ENCODE results near the gene S100A5.

The S100A5 gene

DNA sequence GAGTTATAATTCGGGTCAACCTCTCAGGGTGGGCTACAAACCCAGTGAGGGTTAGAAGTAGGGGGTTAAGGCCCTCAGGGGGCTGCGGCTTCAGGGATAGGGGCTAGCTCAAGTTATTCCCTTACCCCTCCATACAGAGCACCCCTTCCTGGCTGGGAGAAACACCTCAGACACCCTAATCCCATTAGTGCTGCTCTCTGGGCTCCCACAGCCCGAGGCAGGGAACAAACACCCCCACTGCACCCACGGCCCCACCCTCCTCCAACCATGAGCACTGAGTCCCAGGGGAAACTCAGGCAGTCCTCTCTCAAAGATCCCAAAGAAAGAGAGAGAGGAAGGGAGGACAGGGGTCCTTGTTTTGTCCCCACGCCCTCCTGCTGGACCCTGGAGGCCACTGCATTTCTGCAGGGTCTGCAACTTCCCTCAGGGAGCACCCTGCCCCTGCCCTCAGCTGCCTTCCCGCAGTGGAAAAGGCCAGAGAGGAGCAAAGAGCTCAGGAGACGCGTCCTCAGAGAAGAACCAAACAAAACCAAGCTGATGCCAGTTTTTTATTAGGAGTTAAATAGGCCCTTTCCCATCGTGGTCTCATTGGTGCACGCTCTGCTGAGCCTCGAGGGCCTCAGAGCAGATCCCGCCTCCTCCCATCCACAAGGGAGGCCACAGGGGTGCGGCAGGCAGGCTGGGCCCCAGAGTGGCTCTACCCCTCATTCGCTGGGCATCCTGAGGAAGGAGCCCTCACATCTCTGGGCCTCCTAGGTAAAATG is 6.2 kb upstream of the S100A5 start:
- FAIRE-seq = no peak

DNA sequence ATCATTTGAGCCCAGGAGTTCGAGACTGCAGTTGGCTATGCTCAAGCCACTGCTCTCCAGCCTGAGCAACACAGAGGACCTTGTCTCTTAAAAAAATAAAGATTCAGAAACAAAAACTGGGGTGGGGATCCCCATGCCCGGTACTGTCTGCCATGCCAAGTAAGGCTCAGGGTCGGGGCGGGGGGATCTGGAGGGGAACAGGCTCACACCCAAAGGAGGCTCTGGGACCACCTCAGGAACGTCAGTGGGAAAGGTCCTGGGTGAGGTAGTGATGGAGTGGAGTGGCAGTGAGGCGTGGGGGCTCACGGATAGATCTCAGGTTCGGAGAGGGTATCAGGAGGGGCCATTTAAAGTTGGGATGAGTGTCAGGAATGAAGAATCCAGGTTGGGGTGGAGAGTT is 5.6 kb upstream of the S100A5 start:
- no peak for FAIRE-seq

DNA sequence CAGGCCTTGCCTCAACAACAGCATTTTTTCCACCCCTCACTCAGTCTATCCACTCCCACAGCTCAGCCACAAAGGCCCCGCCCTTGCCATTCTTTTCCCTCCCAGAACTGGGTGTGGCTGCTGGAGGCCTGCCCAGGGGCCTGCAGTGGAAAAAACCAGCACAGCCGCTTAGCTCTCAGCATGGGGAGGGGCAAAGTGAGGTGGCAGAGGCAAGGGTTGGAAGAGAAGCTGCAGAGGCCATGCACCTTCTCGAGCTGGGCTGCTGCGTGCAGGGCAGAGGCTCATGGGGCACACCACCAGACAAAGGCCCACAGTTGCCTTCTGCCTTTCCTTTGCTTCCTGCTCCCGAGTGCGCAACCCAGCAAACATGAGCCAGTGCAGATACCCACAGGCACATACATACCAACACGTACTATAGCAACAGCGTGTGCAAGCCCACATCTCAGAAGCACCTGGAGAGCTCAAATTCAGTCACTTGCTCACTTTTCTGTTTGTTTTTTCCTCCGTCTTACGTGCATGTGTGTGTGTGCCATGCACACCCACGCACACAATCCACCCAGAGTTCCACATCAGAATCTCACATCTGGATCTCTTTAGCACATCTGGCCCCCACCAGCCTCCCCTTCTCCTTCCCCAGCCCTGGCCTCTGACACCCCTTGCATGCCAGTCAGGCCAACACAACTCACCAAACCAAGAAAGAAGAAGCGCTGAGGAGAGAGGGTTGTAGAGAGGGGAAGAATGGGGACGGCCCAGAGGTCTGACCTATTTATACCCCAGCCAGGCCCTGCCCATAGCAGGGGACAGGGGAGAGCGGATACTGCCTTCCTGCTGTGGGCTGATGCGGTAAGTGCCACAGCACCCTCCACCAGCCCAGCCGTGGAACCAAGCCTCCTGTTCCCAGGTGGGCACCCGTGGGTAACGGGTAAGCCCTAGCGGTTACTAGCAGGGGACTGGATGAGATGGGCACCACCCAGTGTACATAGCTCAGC is 4.6 kb upstream of the S100A5 start, which contains the start of gene S100A4:
TSS of gene S100A4 (minus strand) at position 740 of the 989 bp plus-strand sequence. CDS start 1,012 bp downstream, outside the sequence.
- FAIRE-seq = no peak

DNA sequence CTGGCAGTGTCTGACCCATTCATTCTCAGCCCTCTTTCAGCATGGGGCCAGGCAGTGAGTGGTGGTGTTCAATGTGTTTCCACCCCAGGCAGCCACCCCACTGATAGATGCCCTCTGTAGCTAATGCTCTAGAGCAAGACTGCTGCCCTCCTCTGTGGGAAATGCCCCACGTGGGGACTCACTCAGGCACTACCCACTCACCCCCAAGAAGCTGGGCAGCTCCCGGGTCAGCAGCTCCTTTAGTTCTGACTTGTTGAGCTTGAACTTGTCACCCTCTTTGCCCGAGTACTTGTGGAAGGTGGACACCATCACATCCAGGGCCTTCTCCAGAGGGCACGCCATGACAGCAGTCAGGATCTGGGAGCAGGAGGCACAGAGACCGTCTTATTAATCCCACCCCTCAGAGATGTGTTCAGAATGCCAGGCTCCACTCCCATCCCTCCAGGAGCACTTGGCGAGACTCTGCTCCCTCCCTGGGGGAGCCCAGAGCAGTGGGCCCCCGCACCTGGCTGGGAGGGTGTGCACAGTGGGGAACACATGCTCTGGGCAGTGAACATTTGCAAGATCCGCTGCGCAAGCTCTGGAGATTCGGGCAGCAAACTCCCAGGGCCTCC is 3.8 kb upstream of the S100A5 start:
- no peak for FAIRE-seq

DNA sequence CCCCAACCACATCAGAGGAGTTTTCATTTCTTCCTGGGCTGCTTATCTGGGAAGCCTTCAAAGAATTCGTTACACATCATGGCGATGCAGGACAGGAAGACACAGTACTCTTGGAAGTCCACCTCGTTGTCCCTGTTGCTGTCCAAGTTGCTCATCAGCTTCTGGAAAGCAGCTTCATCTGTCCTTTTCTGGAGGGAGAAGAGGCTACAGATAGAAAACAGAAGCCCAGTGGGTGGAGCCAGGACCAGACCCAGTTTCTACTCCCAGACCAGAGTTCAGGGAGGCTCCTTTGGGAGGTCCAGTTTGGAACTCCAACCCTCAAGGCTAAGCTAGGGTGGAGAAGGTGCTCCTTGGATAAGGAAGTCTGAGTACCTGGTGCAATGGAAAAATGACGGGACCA is 3.0 kb upstream of the S100A5 start:
- no peak for FAIRE-seq

DNA sequence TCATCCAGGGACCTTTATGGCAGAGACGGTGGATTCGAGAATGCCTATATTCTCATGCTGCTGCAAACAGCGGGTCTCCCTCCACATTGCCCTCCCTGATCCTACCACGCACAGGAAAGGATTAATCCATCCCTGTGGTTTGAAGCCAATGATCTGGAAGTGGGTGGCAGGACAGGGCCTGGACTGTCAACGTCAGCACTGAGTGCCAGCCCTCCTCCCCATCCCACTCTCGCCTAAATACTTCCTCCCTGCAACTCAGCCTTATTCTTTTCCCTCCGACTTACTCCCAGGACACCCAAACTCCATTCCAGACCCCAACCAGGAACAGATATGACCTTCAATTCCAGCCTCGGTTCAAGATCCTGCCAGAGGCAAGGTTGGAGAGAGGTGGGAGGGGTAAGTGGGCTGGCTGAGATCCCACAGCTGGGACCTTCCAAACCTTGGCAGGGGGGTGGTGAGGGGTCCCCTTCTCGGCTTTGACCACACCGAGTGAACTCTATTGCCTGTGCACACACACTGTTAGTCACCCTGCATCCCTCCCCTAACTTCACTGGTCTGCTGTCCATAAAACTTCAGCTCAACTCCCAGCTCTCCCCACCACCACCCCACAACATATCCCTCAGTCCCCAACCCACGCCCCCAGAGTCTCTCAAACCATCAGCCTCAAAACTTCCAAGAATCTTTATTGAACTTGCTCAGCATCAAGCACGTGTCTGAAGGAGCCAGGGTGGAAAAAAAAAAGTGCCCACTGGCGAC is 2.4 kb upstream of the S100A5 start:
- no peak for FAIRE-seq

DNA sequence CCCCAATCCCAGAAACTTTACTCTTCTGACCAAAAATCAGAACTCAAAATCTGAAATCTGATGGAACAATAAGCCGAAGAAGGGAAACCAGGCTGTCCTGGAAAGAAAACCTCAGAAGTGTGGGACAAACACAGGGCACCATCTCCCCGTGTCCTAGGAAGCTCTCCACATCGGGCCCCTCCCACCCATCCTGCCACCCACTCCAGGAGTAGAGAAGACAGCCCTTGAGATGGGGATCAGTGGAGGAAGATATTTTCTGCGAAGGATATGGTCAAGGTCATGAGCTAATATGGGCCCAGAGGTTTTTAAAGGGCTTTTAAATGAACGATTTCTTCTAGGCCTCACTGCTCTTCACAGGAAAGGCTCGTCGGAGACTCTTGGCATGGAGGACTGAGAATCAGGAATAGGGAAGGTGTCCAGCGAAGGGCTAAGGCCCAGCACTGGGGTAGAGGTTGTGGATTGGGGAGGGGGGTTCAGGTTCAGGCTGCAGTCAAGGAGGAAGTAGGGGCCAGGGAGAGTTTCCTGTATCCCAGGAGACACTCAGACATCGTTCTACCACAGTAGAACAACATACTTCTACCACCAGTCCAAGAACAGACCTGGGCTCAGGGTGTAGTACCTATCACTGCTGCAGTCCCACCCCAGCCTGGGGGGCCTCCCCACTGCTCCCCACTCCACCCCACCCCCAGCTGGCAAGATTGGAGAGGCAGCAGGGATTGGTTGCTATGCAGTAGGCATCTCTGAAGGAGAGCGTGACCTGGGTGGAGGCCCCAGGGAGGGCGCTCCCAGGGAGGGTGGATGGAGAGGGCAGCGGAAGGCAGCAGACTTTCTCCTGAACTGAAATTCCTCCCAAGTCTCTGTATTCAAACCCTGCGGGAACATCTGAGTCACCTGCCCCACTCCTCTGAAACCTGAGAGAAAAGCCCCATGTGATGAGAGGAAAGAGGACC is 1.2 kb upstream of the S100A5 start:
- no peak for FAIRE-seq

DNA sequence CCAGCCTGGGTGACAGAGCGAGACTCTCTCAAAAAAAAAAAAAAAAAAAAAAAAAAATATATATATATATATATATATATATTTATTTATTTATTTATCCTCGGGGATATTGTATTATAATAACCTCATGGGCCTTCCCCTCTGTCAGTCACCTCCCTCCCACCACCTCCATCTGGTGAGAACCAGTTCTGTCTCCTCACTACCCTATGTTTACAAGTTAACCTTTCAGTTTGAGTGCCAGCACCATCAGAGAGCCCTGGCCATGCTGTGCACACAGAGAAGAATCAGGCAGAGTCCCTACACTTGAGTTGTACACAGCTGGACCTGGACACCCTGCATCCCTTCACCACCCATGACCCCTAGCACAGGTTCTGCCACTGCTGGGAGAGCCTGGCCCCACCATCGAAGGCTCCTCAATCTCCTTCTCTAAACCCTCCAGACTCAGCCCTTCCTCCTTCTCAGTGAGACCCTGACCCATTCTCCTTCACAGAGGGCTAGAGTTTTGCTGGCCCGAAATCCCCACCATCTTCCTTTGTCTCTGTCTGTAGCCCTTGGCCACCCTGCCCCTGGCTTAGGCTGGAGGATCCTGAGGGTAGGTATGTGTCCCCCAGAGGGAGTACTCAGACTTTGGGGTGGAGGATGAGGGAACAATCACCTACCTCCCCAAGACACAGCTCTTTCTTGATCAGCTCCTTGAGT is 1.2 kb downstream of the S100A5 start:
- no peak for FAIRE-seq

DNA sequence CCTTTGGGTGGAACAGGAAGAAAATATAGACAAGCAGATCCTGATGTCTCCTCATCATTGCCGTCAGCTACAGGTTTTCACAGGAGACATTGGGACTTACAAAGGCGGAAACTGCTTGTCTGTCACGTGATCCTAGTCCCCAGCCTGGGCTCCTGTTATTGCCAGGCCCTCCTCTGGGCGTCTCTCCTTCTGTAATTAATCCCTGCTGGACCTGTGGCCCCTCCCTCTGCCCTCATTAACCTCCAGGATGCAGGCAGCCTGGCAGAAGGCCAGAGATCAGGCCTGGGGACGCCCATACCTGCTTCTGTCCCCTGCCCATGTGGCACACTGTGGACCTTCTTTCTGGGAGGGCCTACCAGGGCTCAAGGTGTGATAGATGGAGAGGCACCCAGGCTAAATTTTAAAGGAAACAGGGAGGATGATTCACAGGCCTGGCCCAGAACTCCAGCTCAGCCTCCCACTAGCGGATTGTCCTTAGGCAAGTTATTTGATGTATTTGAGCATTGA is 2.4 kb downstream of the S100A5 start:
- FAIRE-seq = no peak

DNA sequence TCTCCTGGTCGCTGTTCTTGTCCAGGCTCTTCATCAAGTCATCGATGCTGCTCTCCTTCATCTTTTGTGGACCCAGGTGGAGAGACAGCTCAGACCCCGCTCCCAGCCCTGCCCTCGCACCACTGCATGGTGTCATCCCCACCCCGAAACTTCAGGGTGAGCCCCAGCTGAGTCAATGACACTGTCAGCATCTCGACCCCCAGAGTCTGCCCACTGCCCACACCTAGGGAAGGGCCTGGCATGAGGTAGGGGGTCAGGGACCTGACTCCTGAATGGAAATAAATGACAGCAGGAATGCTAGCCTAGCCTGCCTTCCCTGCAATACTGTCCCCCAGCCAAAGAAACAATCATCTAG is 3.4 kb downstream of the S100A5 start:
- no peak for FAIRE-seq

DNA sequence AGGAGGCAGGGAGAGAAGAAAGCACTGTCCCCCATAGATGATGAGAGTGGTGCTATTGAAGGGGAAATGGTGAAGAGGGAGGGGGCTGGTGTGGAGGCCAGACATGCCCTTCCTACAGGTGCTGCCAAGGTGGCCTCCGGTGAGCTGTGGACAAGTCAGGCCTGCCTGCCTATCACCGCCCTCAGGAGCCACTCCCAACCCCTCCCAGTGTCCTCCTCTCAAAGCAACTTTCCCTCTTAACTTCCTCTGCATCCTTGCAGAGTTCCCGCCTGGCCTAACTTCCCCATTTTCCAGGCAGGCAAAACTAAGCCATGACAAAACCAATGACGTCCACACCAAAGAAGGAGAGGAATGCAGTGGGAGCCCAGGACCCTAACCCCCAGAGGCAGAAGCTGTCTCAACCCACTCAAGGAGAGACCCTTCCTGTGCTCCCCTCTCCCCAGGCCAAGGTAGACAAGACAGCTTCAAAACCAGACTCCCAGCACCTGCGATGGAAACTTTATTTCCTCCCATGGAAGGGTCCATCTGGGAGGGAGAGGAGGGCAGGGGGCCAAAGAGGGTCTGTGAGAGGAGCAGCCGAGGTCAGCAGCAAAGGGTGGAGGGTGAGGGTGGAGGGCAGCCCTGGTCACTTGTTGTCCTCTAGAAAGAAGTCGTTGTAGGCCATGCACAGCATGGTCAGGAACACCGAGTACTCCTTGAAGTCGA is 3.9 kb downstream of the S100A5 start:
- FAIRE-seq = no peak

DNA sequence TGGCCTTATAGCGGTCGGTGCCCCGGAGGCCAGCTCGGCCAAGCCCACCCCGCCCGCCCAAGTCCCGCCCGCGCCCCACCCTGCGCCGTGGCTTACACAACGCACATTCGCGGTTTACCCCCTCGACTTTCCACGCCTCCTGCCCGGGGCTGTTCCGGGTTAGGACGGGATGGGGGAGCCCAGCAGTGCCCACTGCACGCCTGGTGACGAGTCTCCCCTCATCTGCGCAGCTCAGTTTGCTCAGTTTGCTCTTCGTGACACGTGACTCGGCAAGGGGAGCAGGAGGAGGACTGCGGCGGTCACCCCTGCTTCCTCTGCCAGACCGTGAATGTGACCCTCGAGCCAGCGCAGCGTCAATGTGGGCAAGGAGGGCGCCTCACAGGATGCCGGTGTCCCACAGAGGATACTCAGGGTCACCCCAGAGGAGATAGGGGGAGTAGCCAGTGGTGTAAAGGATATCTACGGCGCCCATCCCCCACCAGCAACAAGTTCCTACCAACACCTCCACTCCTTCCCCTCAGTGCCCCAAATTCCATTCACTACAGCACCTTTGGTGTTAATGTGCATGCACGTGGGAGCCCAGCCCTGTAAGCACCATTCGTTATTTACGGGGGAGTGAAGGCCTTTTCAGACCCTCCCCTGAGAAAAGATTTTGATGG is 4.6 kb downstream of the S100A5 start:
- no peak for FAIRE-seq

DNA sequence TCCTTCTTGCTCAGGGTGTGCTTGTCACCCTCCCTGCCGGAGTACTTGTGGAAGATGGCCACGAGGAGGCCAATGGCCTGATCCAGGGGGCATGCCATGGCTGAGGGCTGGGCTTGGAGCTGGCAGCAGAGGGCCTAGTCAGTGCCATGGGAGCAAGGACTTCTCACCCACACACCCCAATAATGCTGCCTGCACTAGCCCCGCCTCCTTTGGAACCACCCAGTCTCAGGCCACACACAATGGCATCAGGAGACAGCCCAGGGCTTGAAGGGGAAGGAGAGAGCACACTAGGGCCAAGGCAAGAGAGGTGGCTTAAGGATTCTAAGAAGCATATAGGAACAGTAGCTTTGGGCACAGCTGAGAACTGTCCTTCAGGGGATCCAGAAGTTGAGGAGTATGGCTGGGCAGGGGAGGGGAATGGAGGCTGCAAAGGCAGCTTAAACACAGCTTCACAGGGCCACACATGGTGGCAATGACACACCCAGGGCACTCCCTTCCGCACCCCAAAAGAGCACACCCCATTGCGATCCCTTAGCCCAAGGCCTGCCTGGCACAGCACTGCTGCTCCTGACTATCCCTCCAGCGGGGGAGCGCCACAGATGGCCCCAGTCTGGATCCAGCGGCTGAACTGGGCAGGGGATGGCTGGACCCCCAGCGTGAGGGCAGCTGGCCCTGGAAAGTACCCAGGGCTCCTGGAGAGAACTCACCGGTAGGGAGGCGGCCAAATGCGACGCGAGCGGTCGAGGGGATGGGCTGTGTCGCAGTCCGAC is 5.3 kb downstream of the S100A5 start, which contains the start of gene S100A6:
TSS of gene S100A6 (minus strand) at position 750 of the 770 bp plus-strand sequence. CDS start at position 98, 652 bp downstream.
- no peak for FAIRE-seq

DNA sequence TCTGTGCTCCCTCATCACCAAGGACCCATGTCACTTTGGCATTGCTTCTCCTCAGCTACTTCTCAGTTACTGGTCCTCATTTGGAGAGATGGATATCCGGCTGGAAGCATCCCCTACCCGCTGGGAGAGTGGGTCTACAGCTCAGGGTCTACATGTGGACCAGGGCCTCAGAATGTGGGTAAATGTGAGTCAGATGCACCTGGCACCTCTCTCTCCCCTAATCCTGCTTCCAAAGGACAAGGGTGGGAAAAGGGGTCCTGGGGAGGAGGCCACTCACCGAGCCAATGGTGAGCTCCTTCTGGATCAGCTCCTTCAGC is 5.9 kb downstream of the S100A5 start:
- FAIRE-seq = no peak

DNA sequence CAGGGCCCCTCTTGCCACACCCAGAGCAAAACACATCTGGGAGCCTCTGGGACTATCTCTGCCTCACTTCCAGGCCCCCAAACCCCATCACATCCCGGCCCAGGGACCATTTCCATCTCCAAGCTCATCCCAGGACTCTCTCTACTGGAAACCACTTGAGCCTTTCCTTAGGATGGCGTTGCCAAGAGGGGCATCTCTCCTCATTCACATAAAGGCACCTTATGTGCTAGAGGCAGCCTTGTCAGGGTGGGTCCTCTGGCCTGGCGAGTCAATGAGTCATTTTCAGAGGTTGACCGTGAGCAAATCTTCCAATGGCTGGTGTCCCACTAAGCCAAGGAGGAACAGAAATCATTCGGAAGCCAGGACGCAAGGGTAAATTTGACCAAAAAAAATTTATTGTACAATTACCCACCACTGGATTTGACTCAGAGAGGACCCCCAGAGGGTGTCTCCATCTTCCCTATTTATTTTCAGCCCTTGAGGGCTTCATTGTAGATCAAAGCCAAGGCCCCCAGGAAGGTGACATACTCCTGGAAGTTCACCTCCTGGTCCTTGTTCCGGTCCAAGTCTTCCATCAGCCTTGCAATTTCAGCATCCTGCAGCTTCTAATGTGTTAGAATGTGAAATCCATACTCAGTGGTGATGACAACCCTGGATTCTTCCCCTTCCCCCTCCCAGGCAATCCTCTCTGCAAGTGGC is 6.4 kb downstream of the S100A5 start:
- no peak for FAIRE-seq

DNA sequence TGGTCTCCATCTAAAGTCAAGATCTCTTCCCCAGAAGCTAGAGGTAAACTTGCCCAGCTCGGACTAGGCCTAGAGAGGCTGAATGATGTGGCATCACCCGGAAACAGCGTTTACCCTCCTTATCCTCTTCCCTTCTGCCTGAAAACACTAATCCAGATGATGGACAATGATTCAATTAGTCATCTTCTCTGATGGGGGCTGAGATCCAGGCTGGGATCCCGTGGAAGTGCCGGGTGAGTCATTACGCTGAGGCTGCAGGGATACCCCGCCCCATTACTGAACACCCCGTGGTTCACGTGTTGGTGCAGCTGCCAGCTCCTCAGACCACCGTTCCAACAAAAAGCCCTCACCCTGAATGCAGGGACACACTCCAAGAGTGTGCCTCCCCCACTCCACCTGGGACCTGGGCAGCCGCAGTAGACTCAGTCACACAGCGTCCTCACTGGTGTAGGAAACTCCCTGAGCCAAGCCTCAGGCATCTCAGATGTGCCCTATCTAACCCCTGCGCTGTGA is 7.0 kb downstream of the S100A5 start:
- FAIRE-seq = no peak

DNA sequence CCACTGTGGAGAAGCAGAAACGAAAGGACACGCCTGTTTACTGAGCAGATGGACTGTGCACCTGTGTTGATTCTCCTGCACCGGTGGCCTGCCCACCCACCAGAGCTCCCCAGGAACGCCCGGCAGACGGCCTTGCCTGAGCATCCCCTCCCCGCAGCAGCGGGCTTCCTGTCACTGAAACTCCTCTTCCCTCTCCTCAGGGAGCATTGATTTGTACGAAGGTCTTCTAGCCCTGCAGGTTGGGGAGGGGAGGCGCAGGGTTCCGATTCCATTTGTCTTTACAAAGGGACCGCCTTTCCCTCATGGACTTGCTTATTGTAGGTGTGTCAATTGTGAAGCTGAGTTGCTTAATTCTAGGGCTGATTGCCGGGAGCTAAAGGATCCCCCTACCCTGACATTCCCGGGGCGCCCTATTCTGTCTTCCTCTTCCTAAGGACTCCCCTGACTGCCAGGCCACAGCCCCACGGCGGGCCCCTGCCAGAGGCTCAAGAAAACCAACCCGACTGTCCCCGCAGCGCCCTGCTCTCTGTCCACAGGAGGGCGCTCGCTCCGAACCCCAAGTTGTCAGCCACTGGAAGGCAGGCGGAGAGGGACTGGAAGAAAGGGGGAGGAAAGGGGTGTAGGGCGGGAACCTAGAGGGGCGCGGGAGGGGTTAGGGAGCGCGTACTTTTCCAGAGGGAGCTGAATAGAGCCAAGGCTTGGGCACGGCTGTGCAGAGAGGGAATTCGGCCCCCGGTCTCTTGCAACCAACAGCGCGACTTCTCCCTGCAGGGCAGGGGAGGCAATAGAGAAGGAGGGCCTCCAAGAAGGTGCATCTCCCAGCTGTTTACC is 7.8 kb downstream of the S100A5 start:
- FAIRE-seq = no peak

All from colon (tissue), 2 donors.